GM12878 (cell line): ENCODE results near the gene ZNF232. TPM values are rescaled to one million over a fixed set of nuclear protein-coding genes. Genes with fewer than 3 reads are reported as not detected.

Experiments used
- ATAC-seq: fragments of 200-7000 bp; cut with Tn5 transposase; 3 replicates; pipeline ENCODE4 v1.9.1; 2020; ENCODE audit warnings: mild to moderate bottlenecking, moderate library complexity
- BruUV-seq: library from RNA; stranded (reverse); fragments of 400-500 nt; replicated peaks from 2 replicates; lab custom pipeline; 2021; lab: Mats Ljungman, UMichigan
- CTCF ChIA-PET: fragments of 300-600 bp; sonication (Branson Sonifier 250); formaldehyde crosslinking; extraction: SDS; loops from one replicate; lab custom pipeline; 2021; ENCODE audit warnings: inconsistent platforms; lab: Yijun Ruan, JAX
- POLR2A ChIA-PET: fragments of 350-600 bp; formaldehyde crosslinking; extraction: SDS; loops from one replicate; lab custom pipeline; 2021; ENCODE audit warnings: inconsistent platforms; lab: Charles Lee
- RAD21 ChIA-PET: fragments of 300-600 bp; sonication (Branson Sonifier 250); formaldehyde crosslinking; loops from one replicate; lab custom pipeline; 2023; ENCODE audit warnings: antibody characterized with exemption; ENCODE audit not compliant: unreplicated experiment; lab: Charles Lee
- SMC1A ChIA-PET: fragments of 300-600 bp; sonication (Branson Sonifier 250); formaldehyde crosslinking; loops from one replicate; lab custom pipeline; 2023; ENCODE audit not compliant: unreplicated experiment, uncharacterized antibody; lab: Charles Lee
- DNase-seq: peaks from one replicate; pipeline ENCODE4 v3.0.0-alpha.2; 2011; ENCODE audit warnings: low read depth, low spot score
- FAIRE-seq: peaks from 3 replicates; lab custom pipeline; 2011; peaks lifted over from hg19 to GRCh38; lab: Jason Lieb, UNC
- H2AFZ ChIP-seq: 2 replicates; pipeline ENCODE4 v1.6.0; 2011; ENCODE audit warnings: low read depth, low read length, control low read depth; ENCODE audit not compliant: control insufficient read depth
- H3K27ac ChIP-seq: 2 replicates; pipeline ENCODE4 v1.5.1; 2011; ENCODE audit warnings: control low read depth; ENCODE audit not compliant: control insufficient read depth, insufficient read depth
- H3K27me3 ChIP-seq, 2 experiments: replicated peaks in 1 of 2; 2 replicates each; pipeline versions ENCODE4 v1.6.0 to v1.6.1; 2011; ENCODE audit warnings: low read length in 1 of 2; ENCODE audit not compliant: control insufficient read depth in 2 of 2, insufficient read depth in 2 of 2
- H3K36me3 ChIP-seq, 2 experiments: 2 replicates each; pipeline ENCODE4 v1.5.1; 2011; ENCODE audit warnings: low read length in 1 of 2; ENCODE audit not compliant: control insufficient read depth in 2 of 2, insufficient read depth in 2 of 2
- H3K4me1 ChIP-seq: 2 replicates; pipeline ENCODE4 v1.6.1; 2011; ENCODE audit warnings: mild to moderate bottlenecking, low read length, moderate library complexity, mixed read lengths; ENCODE audit not compliant: control insufficient read depth, insufficient read depth
- H3K4me2 ChIP-seq: 2 replicates; pipeline ENCODE4 v1.6.0; 2011; ENCODE audit warnings: control low read depth; ENCODE audit not compliant: control insufficient read depth, insufficient read depth
- H3K4me3 ChIP-seq: fragments of 200-600 bp; sonication (generic); 2 replicates; pipeline ENCODE4 v1.5.1; 2016
- H3K79me2 ChIP-seq: 2 replicates; pipeline ENCODE4 v1.6.0; 2011; ENCODE audit warnings: low read length; ENCODE audit not compliant: control insufficient read depth, insufficient read depth
- H3K9ac ChIP-seq: 2 replicates; pipeline ENCODE4 v1.8.0; 2011; ENCODE audit warnings: low read length, control low read depth, mixed read lengths; ENCODE audit not compliant: control insufficient read depth, insufficient read depth
- H3K9me3 ChIP-seq: replicated peaks from 3 replicates; pipeline ENCODE4 v1.5.1; 2011; ENCODE audit warnings: mild to moderate bottlenecking, low read length; ENCODE audit not compliant: control insufficient read depth, insufficient read depth
- H4K20me1 ChIP-seq: 2 replicates; pipeline ENCODE4 v1.6.0; 2011; ENCODE audit not compliant: control insufficient read depth, insufficient read depth
- BACH1 ChIP-seq: fragments of 450-650 bp; IDR thresholded peaks from 2 replicates; pipeline ENCODE4 v1.6.1; 2017; ENCODE audit warnings: mild to moderate bottlenecking, borderline replicate concordance
- IRF5 ChIP-seq: fragments of 450-650 bp; IDR thresholded peaks from 2 replicates; pipeline ENCODE4 v1.6.1; 2017; ENCODE audit warnings: borderline replicate concordance
- KAT2A ChIP-seq: conservative IDR thresholded peaks from 2 replicates; pipeline ENCODE4 v1.6.1; 2011; ENCODE audit warnings: low read depth, low read length; ENCODE audit not compliant: control insufficient read depth
- LARP7 ChIP-seq: fragments of 450-650 bp; IDR thresholded peaks from 2 replicates; pipeline ENCODE4 v1.6.1; 2017; ENCODE audit warnings: mild to moderate bottlenecking
- NBN ChIP-seq: fragments of 450-650 bp; IDR thresholded peaks from 2 replicates; pipeline ENCODE4 v1.6.1; 2016
- NFYA ChIP-seq: IDR thresholded peaks from 2 replicates; pipeline ENCODE4 v1.6.1; 2011; ENCODE audit warnings: low read depth, mild to moderate bottlenecking, low read length, improper control_type of control experiment, borderline replicate concordance
- NR2F1 ChIP-seq: fragments of 450-650 bp; conservative IDR thresholded peaks from 2 replicates; pipeline ENCODE4 v1.6.1; 2017; ENCODE audit warnings: mild to moderate bottlenecking
- PBX3 ChIP-seq: IDR thresholded peaks from 2 replicates; pipeline ENCODE4 v1.6.1; 2011; ENCODE audit warnings: mild to moderate bottlenecking, low read depth, low read length, moderate library complexity; ENCODE audit not compliant: insufficient replicate concordance
- PML ChIP-seq: IDR thresholded peaks from 2 replicates; pipeline ENCODE4 v1.6.1; 2012; ENCODE audit warnings: low read length, inconsistent platforms
- POLR2A ChIP-seq: IDR thresholded peaks from 2 replicates; pipeline ENCODE4 v1.6.1; 2011; ENCODE audit warnings: low read depth, mild to moderate bottlenecking, low read length
- POU2F2 ChIP-seq: IDR thresholded peaks from 3 replicates; pipeline ENCODE4 v1.6.1; 2011; ENCODE audit warnings: low read depth, mild to moderate bottlenecking, low read length, borderline replicate concordance
- RELB ChIP-seq: fragments of 450-650 bp; IDR thresholded peaks from 2 replicates; pipeline ENCODE4 v1.6.1; 2017; ENCODE audit warnings: low read depth, mild to moderate bottlenecking, moderate library complexity
- SUPT20H ChIP-seq: IDR thresholded peaks from 2 replicates; pipeline ENCODE4 v1.6.1; 2011; ENCODE audit warnings: low read depth, mild to moderate bottlenecking, low read length, moderate library complexity, borderline replicate concordance; ENCODE audit not compliant: control insufficient read depth
- TCF3 ChIP-seq: IDR thresholded peaks from 2 replicates; pipeline ENCODE4 v1.6.1; 2012; ENCODE audit warnings: low read depth, mild to moderate bottlenecking, low read length, borderline replicate concordance; ENCODE audit not compliant: insufficient read depth
- YBX1 ChIP-seq: fragments of 450-650 bp; IDR thresholded peaks from 2 replicates; pipeline ENCODE4 v1.6.1; 2016; ENCODE audit warnings: antibody characterized with exemption
- ZNF207 ChIP-seq: fragments of 450-650 bp; IDR thresholded peaks from 2 replicates; pipeline ENCODE4 v1.6.1; 2014; ENCODE audit warnings: antibody characterized with exemption, mild to moderate bottlenecking, borderline replicate concordance
- ZNF274 ChIP-seq: IDR thresholded peaks from one replicate; pipeline ENCODE4 v1.8.0; 2011; ENCODE audit not compliant: insufficient read length, insufficient read depth
- WGBS: methylation state at CpG from one replicate; pipeline ENCODE4 v1.1.6; 2016; ENCODE audit warnings: low lambda C conversion rate; ENCODE audit not compliant: insufficient replicate concordance, insufficient coverage; ENCODE audit errors: missing lambda C conversion rate; 5-methylcytosine and 5-hydroxymethylcytosine counted together
- in situ Hi-C: fragments of 300-500 bp; cut with MboI; formaldehyde crosslinking; loops from 9 replicates; pipeline ENCODE4 v1.14.3; 2018; ENCODE audit warnings: mixed read lengths
- intact Hi-C: fragments of 100-400 bp; cut with micrococcal nuclease; formaldehyde crosslinking; loops from one replicate; pipeline ENCODE4 v1.14.2; 2022; ENCODE audit not compliant: unreplicated experiment
- polyA plus RNA-seq, 11 experiments: library from polyadenylated mRNA; depleted of rRNA in 4 of 11; unstranded in 6 of 11; stranded (reverse) in 5 of 11; fragments of >200 nt; fragmentation: Nextera tagmentation in 4 of 11; fragmentation: Illumina TruSeq in 1 of 11; extraction: Ambion mirVana in 4 of 11; extraction: Trizol in 1 of 11; gene quantifications; 1 replicate in 1 of 11; 2 replicates in 10 of 11; pipeline versions ENCODE4 v1.2.1 to v1.2.3, GENCODE V29; 2011 to 2016; ENCODE audit warnings: inconsistent platforms in 2 of 11, missing spikeins in 2 of 11, low read depth in 1 of 11
- total RNA-seq, 4 experiments: library from RNA; depleted of rRNA in 3 of 4; stranded (reverse); fragments of >200 nt in 3 of 4; fragmentation: Illumina TruSeq in 1 of 4; extraction: Trizol in 1 of 4; gene quantifications; 2 replicates each; pipeline versions ENCODE4 v1.2.1 to v1.2.3, GENCODE V29; 2013 to 2021

ZNF232 gene
- total and polyA plus RNA-seq, 10 of the 15 experiments (the other 5 are each of a cell fraction or from before 2014, with no cell fraction given): 10.1 to 15.7 (median 12.9) TPM

GRCh38 chr17:5118219-5118618 lies 6.5 kb upstream of the ZNF232 start (continued):
- TF ChIP-seq IRF5 (no peak), NR2F1 (no peak), ZNF207 (no peak), YBX1 (no peak), POU2F2 (no peak), SUPT20H (no peak), NBN (no peak)

GRCh38 chr17:5115673-5116651 lies 4.3 kb upstream of the ZNF232 start, which contains the start of gene USP6:
Gene USP6, plus strand, starts transcription at chr17:5116032. Its CDS starts 14,336 bp downstream, at chr17:5130368.
- ChIA-PET CTCF (no interaction called here), SMC1A (no interaction called here), RAD21 (no interaction called here), POLR2A (no interaction called here)
- WGBS: 75% methylated on average over 71 of the region's 87 CpGs
- Histone ChIP-seq H3K9me3 (no peaks in the 10 kb centered on the region; the same call in 1 of the 3 replicates), H3K27ac (no peak within 1 kb of the TSS), H3K4me3 (no peak within 1 kb of the TSS), H3K27me3 (peaks cover 0 to 3% of the 10 kb centered on the region in 2 experiments; a peak in 3 of 4 replicates), H3K36me3 (no peaks in the 10 kb centered on the region), H3K4me1 (no peaks in the 10 kb centered on the region), H3K9ac (no peak within 1 kb of the TSS), H4K20me1 (no peaks in the 10 kb centered on the region), H3K4me2 (no peak within 1 kb of the TSS), H3K79me2 (peaks cover 9% of the 10 kb centered on the region), H2AFZ (no peak within 1 kb of the TSS)
- DNase-seq (no peak), ATAC-seq (no peak), FAIRE-seq (no peak)
- intact Hi-C loops (no loop called here), in situ Hi-C loops (no loop called here)
- BruUV-seq: no TSS peak
- TF ChIP-seq LARP7 (no peak), POLR2A (no peak), ZNF274 (no peak), TCF3 (no peak), RELB (no peak), YBX1 (no peak), BACH1 (no peak), PML (no peak), PBX3 (no peak), NFYA (no peak), KAT2A (no peak)
